HepG2 (cell line): Measurements from ENCODE around the gene FAM3B. TPM values are rescaled to one million over a fixed set of nuclear protein-coding genes. Genes with fewer than 3 reads are reported as not detected.

Source experiments
- ARNT2 ChIP-seq: sonication (generic); formaldehyde crosslinking; IDR thresholded peaks from 2 replicates; pipeline ENCODE4 v1.8.0; 2022; ENCODE audit warnings: mild to moderate bottlenecking, low read depth, missing genetic modification reagents, moderate library complexity
- GMEB2 ChIP-seq: IDR thresholded peaks from 2 replicates; pipeline ENCODE4 v1.6.1; 2016; ENCODE audit warnings: missing biosample characterization, missing genetic modification reagents, low read depth
- HCFC1 ChIP-seq: fragments of 150-350 bp; IDR thresholded peaks from 2 replicates; pipeline ENCODE4 v1.6.1; 2014; ENCODE audit warnings: low read depth, low read length
- IRF2 ChIP-seq: IDR thresholded peaks from 2 replicates; pipeline ENCODE4 v1.6.1; 2018; ENCODE audit warnings: missing genetic modification reagents, missing compliant biosample characterization
- MAFG ChIP-seq: sonication (generic); formaldehyde crosslinking; IDR thresholded peaks from 2 replicates; pipeline ENCODE4 v1.5.1; 2020; ENCODE audit warnings: mild to moderate bottlenecking, missing genetic modification reagents
- PAXIP1 ChIP-seq: sonication (generic); formaldehyde crosslinking; conservative IDR thresholded peaks from 2 replicates; pipeline ENCODE4 v1.4.0; 2020; ENCODE audit warnings: mild to moderate bottlenecking, missing genetic modification reagents, moderate library complexity
- RBM22 ChIP-seq: fragments of 200-400 bp; formaldehyde crosslinking; optimal IDR thresholded peaks from 2 replicates; pipeline ENCODE3; 2017; ENCODE audit warnings: mild to moderate bottlenecking, low read length, moderate library complexity
- SNAPC2 ChIP-seq: sonication (generic); formaldehyde crosslinking; IDR thresholded peaks from 2 replicates; pipeline ENCODE4 v1.8.1; 2022; ENCODE audit warnings: mild to moderate bottlenecking, missing genetic modification reagents
- TBX2 ChIP-seq: sonication (generic); formaldehyde crosslinking; IDR thresholded peaks from 2 replicates; pipeline ENCODE4 v1.5.0; 2020; ENCODE audit warnings: missing genetic modification reagents, mild to moderate bottlenecking, borderline replicate concordance
- TBX3 ChIP-seq: fragments of 450-650 bp; IDR thresholded peaks from 2 replicates; pipeline ENCODE4 v1.6.1; 2017; ENCODE audit warnings: antibody characterized with exemption, mild to moderate bottlenecking, inconsistent platforms, borderline replicate concordance
- THAP9 ChIP-seq: sonication (generic); formaldehyde crosslinking; IDR thresholded peaks from 2 replicates; pipeline ENCODE4; 2020; ENCODE audit warnings: missing genetic modification reagents, mild to moderate bottlenecking, borderline replicate concordance
- ZFP36L2 ChIP-seq: sonication (generic); formaldehyde crosslinking; IDR thresholded peaks from 2 replicates; pipeline ENCODE4 v1.4.0; 2020; ENCODE audit warnings: missing genetic modification reagents
- ZGPAT ChIP-seq: IDR thresholded peaks from 2 replicates; pipeline ENCODE4 v1.6.1; 2016; ENCODE audit warnings: mild to moderate bottlenecking
- ZHX1 ChIP-seq: sonication (generic); formaldehyde crosslinking; IDR thresholded peaks from 2 replicates; pipeline ENCODE4 v1.8.1; 2022; ENCODE audit warnings: low read depth, mild to moderate bottlenecking, missing genetic modification reagents
- ZNF33B ChIP-seq: sonication (generic); formaldehyde crosslinking; IDR thresholded peaks from 2 replicates; pipeline ENCODE4 v1.5.1; 2020; ENCODE audit warnings: mild to moderate bottlenecking, missing genetic modification reagents
- ZNF768 ChIP-seq: sonication (generic); formaldehyde crosslinking; IDR thresholded peaks from 2 replicates; pipeline ENCODE4 v1.4.0; 2020; ENCODE audit warnings: missing genetic modification reagents
- ZSCAN29 ChIP-seq: sonication (generic); formaldehyde crosslinking; conservative IDR thresholded peaks from 2 replicates; pipeline ENCODE4 v1.4.0; 2020; ENCODE audit warnings: mild to moderate bottlenecking, missing genetic modification reagents
- polyA plus RNA-seq, 8 experiments: library from polyadenylated mRNA; depleted of rRNA in 3 of 8; stranded (reverse) in 7 of 8; unstranded in 1 of 8; fragments of >200 nt; fragmentation: Illumina TruSeq in 4 of 8; extraction: Trizol in 4 of 8; gene quantifications; 2 replicates each; pipeline versions ENCODE4 v1.2.1 to v1.2.3, GENCODE V29; 2011 to 2016; ENCODE audit warnings: low read depth in 4 of 8, missing spikeins in 1 of 8, mixed read lengths in 1 of 8; ENCODE audit not compliant: insufficient read depth in 1 of 8
- total RNA-seq, 5 experiments: library from RNA; depleted of rRNA; stranded (reverse); fragments of >200 nt; fragmentation: Illumina TruSeq; extraction: Trizol; gene quantifications; 2 replicates each; pipeline ENCODE4 v1.2.3, GENCODE V29; 2016; ENCODE audit warnings: low read depth in 1 of 5

FAM3B gene
- total and polyA plus RNA-seq, 2 of the 13 experiments (the other 11 are each of a cell fraction or from before 2014, with no cell fraction given), result 46.5 to 62.0 TPM

GRCh38 chr21:41366522-41367151, 50.0 kb downstream of the FAM3B start (continued):
- TF ChIP-seq THAP9, result no peak
- TF ChIP-seq ZFP36L2 (CRISPR knock-in tag), result no peak
- peak; percentile 88 for TF ChIP-seq RBM22
- no peak for TF ChIP-seq GMEB2 (CRISPR knock-in tag)
- TF ChIP-seq TBX2 (CRISPR knock-in tag), result peak; percentile 54; the same call in 1 of the 2 replicates
- no peak for TF ChIP-seq ZSCAN29 (CRISPR knock-in tag)
- TF ChIP-seq ZHX1 (CRISPR knock-in tag), result no peak
- no peak for TF ChIP-seq MAFG (CRISPR knock-in tag)
- TF ChIP-seq PAXIP1 (CRISPR knock-in tag), result peak; percentile 83
- peak; percentile 30; the same call in 1 of the 2 replicates for TF ChIP-seq HCFC1
- TF ChIP-seq ZNF33B (CRISPR knock-in tag), result no peak
- TF ChIP-seq IRF2 (CRISPR knock-in tag), result peak; percentile 48; the same call in 1 of the 2 replicates
- TF ChIP-seq ZGPAT (CRISPR knock-in tag), result no peak
- TF ChIP-seq ARNT2 (CRISPR knock-in tag), result 0 out of 2 replicates have a peak, but pooled peaks have one; percentile 45
- TF ChIP-seq SNAPC2 (CRISPR knock-in tag), result 0 out of 2 replicates have a peak, but pooled peaks have one; percentile 43
- TF ChIP-seq TBX3, result no peak
- no peak for TF ChIP-seq ZNF768 (CRISPR knock-in tag)
